Sigmoid colon (tissue), 4 donors: ENCODE measurements around the gene TLE1.

ENCODE experiments used
- CTCF ChIP-seq, 4 experiments: fragments of 450-650 bp in 3 of 4; fragments of 200-600 bp in 1 of 4; IDR thresholded peaks; one replicate each; pipeline ENCODE4 v1.5.1; 2016 to 2019; ENCODE audit warnings: antibody characterized with exemption in 4 of 4, mild to moderate bottlenecking in 3 of 4, moderate library complexity in 2 of 4
- EP300 ChIP-seq, 4 donors: sonication (generic); formaldehyde crosslinking; IDR thresholded peaks; one replicate each; pipeline ENCODE4 v1.6.1; 2017; ENCODE audit warnings: antibody characterized with exemption in 4 of 4

- TF ChIP-seq CTCF (IDR thresholded peaks at IDR 0.05) (no peak), EP300 (IDR thresholded peaks at IDR 0.05) (no peak)
Measured at GRCh38 chr9:81579381-81579780, 110.0 kb downstream of the TLE1 start.
